Left lung (tissue), 10 donors: Measurements from ENCODE around the gene AQP4. TPM values are rescaled to one million over a fixed set of nuclear protein-coding genes. Genes with fewer than 3 reads are reported as not detected.

Experiments
- ATAC-seq: fragments of 200-7000 bp; cut with Tn5 transposase; one replicate; pipeline ENCODE4 v1.9.1; 2020; ENCODE audit warnings: moderate library complexity
- DNase-seq, 4 donors: peaks; one replicate each; pipeline ENCODE4 v3.0.0-alpha.2; 2013 to 2020
- H3K27ac ChIP-seq, 2 donors: fragments of 200-600 bp; sonication (generic) in 1 of 2; one replicate each; pipeline versions ENCODE4 v1.5.0 to v1.8.0; 2020 to 2021
- H3K27me3 ChIP-seq, 2 donors: fragments of 200-600 bp; sonication (generic) in 1 of 2; one replicate each; pipeline versions ENCODE4 v1.5.0 to v1.8.0; 2020 to 2021
- H3K36me3 ChIP-seq, 2 donors: fragments of 200-600 bp; sonication (generic) in 1 of 2; one replicate each; pipeline versions ENCODE4 v1.5.0 to v1.8.0; 2020 to 2021
- H3K4me1 ChIP-seq, 2 donors: fragments of 200-600 bp; one replicate each; pipeline ENCODE4 v1.8.0; 2021
- H3K4me3 ChIP-seq, 2 donors: fragments of 200-600 bp; sonication (generic) in 1 of 2; one replicate each; pipeline versions ENCODE4 v1.5.0 to v1.8.0; 2020 to 2021; ENCODE audit warnings: mild to moderate bottlenecking in 1 of 2
- H3K9me3 ChIP-seq, 2 donors: fragments of 200-600 bp; sonication (generic) in 1 of 2; one replicate each; pipeline versions ENCODE4 v1.5.0 to v1.8.0; 2020 to 2021
- intact Hi-C, 2 donors: fragments of 100-400 bp; cut with DNase I; formaldehyde crosslinking; loops; one replicate each; pipeline versions ENCODE4 v1.11.2 to v1.14.2; 2022
- polyA plus RNA-seq, 6 donors: library from polyadenylated mRNA; unstranded; fragments of 120-200 nt; gene quantifications; one replicate each; pipeline ENCODE4 v1.2.1, GENCODE V29; 2013; ENCODE audit not compliant: insufficient read length in 6 of 6
- total RNA-seq, 2 donors: library from RNA; stranded (reverse); fragmentation: NEBNext Ultra II Directional; extraction: Animal tissue kit (Norgen Biotek cat#: 25700); gene quantifications; one replicate each; pipeline ENCODE4 v1.2.1, GENCODE V29; 2021
- TF ChIP-seq, protein P1 (sequence below), 2 donors: fragments of 200-600 bp; sonication (generic) in 1 of 2; IDR thresholded peaks; one replicate each; pipeline versions ENCODE4 v1.5.0 to v1.8.0; 2021; ENCODE audit warnings: antibody characterized with exemption in 2 of 2
- donor health status: DM: no; HTN: yes; CAD: no.
- donor health status: DM: no; HTN: no; CAD: no.

Gene AQP4
- total and polyA plus RNA-seq, 8 donors: 37.2 to 453 (median 75.2) TPM

DNA sequence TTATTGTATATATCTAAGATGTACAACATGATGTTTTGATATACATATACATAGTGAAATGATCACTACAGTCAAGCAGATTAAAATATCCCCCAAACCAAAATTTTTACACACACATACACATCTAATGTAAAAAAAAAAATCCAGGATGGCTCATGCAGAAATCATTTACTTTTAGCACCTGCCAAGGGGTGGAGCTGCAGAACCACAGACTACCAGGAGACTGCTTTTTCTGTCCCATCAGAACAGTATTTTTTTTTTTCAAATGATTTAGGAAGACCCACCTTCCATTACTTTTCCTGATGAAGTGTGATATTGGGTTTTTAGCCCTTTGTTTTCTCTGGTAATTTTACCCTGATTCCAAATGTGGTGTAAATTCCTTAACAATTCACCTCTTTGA is 61.9 kb downstream of the AQP4 start:
- intact Hi-C loops: no loop called here
- TF ChIP-seq, protein P1, sequence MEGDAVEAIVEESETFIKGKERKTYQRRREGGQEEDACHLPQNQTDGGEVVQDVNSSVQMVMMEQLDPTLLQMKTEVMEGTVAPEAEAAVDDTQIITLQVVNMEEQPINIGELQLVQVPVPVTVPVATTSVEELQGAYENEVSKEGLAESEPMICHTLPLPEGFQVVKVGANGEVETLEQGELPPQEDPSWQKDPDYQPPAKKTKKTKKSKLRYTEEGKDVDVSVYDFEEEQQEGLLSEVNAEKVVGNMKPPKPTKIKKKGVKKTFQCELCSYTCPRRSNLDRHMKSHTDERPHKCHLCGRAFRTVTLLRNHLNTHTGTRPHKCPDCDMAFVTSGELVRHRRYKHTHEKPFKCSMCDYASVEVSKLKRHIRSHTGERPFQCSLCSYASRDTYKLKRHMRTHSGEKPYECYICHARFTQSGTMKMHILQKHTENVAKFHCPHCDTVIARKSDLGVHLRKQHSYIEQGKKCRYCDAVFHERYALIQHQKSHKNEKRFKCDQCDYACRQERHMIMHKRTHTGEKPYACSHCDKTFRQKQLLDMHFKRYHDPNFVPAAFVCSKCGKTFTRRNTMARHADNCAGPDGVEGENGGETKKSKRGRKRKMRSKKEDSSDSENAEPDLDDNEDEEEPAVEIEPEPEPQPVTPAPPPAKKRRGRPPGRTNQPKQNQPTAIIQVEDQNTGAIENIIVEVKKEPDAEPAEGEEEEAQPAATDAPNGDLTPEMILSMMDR (IDR thresholded peaks at IDR 0.05): no peak
- Histone ChIP-seq H3K27ac (no peak overlapping the region), H3K36me3 (no peaks in the 10 kb centered on the region), H3K27me3 (no peaks in the 10 kb centered on the region), H3K9me3 (peaks cover 0 to 4% of the 10 kb centered on the region in 2 donors), H3K4me1 (no peaks in the 10 kb centered on the region), H3K4me3 (no peak overlapping the region)
- peak; percentile 53 for ATAC-seq
- DNase-seq: no peak

DNA sequence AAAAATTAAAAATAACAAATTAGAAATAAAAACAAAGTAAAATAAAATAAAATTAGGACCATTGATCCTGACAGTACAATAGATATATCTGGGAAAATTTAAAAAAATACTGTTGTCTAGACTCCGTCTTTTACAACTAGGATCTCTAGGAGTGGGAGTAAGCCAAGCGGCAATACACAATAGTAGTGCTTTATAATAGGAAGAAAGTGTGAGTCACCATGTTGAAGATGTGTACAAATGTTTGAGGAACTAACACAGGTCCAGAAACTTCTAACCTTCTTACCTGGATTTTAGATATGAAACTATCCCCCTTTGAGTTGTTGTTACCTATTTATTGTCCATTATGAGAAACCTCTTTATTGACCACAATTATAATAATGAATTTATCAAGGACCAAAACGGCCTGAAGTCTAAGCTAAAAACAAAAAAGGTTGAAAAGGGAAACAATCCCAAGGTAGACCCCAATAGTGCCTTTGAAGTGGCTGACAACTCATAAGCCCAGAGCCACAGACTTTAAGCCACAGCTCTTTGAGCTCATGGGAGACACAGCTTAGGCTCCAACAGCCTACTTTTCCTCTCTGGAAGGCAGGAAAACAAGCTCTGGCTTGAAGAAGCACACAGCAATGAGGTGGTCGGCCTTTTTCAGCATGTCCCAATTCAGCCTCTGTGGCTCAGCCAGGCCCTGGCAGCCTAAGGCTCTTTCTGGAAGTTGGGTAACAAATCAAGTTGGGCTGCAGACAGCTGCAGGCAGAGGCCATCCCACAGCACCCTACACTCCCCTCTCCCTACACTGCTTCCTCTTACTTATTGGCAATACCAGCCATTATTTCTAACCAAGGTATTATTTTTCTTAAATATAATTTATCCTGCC is 62.9 kb downstream of the AQP4 start:
- Histone ChIP-seq H3K4me3 (no peak overlapping the region), H3K4me1 (no peaks in the 10 kb centered on the region), H3K27ac (no peak overlapping the region), H3K36me3 (no peaks in the 10 kb centered on the region), H3K27me3 (no peaks in the 10 kb centered on the region), H3K9me3 (peaks cover 0 to 4% of the 10 kb centered on the region in 2 donors)
- peak; percentile 43 for ATAC-seq
- TF ChIP-seq, protein P1 (IDR thresholded peaks at IDR 0.05): no peak
- intact Hi-C loops: no loop called here
- DNase-seq: no peak
